ENCODE data around the gene SPRED3.

Gene SPRED3

GRCh38 chr19:38385804-38386257, 2.7 kb upstream of the SPRED3 start:
- no peaks in the 10 kb centered on the region for H3K9me3 ChIP-seq
- H3K27me3 ChIP-seq, result no peaks in the 10 kb centered on the region
- H3K36me3 ChIP-seq, result peaks cover 34 to 55% (median 36%) of the 10 kb centered on the region in 3 donors

DNA sequence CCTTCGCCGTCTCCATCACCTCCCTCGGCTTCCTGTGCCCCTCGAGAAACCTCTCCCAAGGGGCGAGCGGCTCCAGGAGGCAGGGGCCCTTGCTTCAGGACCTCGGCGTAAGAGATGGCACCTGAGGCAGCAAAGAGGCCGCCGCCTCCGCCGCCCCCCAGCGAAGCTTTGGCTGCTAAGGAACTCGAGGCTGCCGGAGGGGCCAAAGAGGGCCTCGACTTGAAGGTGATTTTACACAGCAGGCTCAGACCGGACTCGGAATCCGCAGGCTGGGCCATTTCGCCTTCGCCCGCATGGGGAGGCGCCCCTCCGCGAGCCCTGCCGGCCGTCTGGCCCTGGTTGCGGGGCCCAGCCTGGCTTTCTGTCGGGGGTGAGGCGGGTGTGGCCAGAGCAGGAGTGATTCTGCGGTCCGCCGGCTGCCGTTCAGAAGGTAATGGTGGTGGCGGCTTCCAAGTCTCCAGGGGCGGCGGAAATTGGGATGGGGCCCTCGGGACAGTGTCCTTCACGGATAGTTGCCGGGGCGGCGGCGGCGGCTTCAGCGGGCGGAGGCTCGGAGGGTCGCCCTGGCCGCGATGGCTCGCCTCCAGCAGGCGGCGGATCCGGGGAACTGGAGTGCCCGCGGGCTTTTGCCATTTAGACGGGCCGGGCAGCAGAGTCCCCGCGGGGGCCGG, 2.1 kb upstream of the SPRED3 start:
- peak overlapping the region in 1 of 2 donors; percentile 73 for H3K4me3 ChIP-seq
- no peaks in the 10 kb centered on the region for H3K27me3 ChIP-seq
- TF ChIP-seq, protein P1, sequence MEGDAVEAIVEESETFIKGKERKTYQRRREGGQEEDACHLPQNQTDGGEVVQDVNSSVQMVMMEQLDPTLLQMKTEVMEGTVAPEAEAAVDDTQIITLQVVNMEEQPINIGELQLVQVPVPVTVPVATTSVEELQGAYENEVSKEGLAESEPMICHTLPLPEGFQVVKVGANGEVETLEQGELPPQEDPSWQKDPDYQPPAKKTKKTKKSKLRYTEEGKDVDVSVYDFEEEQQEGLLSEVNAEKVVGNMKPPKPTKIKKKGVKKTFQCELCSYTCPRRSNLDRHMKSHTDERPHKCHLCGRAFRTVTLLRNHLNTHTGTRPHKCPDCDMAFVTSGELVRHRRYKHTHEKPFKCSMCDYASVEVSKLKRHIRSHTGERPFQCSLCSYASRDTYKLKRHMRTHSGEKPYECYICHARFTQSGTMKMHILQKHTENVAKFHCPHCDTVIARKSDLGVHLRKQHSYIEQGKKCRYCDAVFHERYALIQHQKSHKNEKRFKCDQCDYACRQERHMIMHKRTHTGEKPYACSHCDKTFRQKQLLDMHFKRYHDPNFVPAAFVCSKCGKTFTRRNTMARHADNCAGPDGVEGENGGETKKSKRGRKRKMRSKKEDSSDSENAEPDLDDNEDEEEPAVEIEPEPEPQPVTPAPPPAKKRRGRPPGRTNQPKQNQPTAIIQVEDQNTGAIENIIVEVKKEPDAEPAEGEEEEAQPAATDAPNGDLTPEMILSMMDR (IDR thresholded peaks at IDR 0.05), result no peak
- intact Hi-C loops (cut with DNase I; ENCODE audit: low total_unique reads), result loop anchor here (5.0 kb wide), 1 partner anchor 139 kb away; no protein-coding TSS in a partner anchor
- no peaks in the 10 kb centered on the region for H3K9me3 ChIP-seq
- H3K27ac ChIP-seq, result no peak overlapping the region
- peaks cover 5 to 45% (median 34%) of the 10 kb centered on the region in 4 donors for H3K4me1 ChIP-seq
- DNase-seq, result no peak
- peaks cover 28 to 49% (median 30%) of the 10 kb centered on the region in 3 donors for H3K36me3 ChIP-seq

More at GRCh38 chr19:38385804-38386257, 2.7 kb upstream of the SPRED3 start:
- Histone ChIP-seq H3K4me3 (no peak overlapping the region), H3K4me1 (peaks cover 5 to 45% (median 34%) of the 10 kb centered on the region in 4 donors), H3K27ac (no peak overlapping the region)
- TF ChIP-seq, protein P1 (IDR thresholded peaks at IDR 0.05), result no peak
- intact Hi-C loops (cut with DNase I; ENCODE audit: low total_unique reads), result loop anchor here (5.0 kb wide), 1 partner anchor 139 kb away; no protein-coding TSS in a partner anchor
- no peak for DNase-seq

- intact Hi-C loops (cut with DNase I; ENCODE audit: low total_unique reads), result loop anchor here (5.0 kb wide), 1 partner anchor 140 kb away; no protein-coding TSS in a partner anchor
- DNase-seq, result peak in 1 of 2 donors; percentile 49
Observed at GRCh38 chr19:38386971-38387549, 1.4 kb upstream of the SPRED3 start.

DNA sequence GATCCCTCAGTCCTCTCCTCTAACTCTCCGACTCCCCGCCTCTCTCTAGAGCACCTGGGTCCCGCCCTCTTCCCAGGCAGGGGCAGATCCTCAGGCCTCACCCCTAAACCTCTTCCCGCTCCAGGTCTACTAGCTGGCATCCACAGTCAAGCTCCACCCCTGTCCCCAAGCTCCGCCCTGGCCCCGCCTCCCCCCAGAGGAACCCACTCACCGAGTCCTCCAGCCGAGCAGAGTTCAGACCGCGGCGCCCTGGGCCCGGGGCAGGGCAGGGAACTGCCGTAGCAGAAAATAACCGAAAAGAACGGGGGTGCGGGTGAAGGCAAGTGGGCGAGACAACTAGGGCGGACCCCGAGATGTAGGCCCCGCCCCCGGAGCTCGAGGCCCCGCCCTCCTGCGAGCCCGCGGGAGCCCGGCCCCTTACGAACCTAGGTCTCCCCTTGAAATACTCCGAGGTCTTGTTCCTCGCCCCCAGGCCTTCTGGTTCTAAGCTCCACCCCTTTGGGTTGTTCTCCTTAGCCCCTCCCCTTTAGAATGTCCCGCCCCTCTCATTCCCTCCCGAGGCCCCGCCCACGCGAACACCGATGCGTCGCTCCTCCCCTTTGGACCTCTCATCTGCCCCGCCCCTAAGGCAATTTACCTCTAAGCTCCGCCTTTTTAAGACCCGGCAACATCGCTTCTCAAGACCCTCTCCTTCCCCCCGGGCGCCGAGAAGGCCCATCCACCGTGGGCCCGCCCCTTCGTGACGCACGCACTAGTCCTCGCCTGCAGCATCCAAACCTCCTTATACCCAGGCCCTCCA, 748 bp upstream of the SPRED3 start, which contains the start of gene GGN:
Gene GGN, minus strand, starts transcription at position 485 of the 799 bp plus-strand sequence. CDS start 773 bp downstream, outside the sequence.
- peak; percentile 80 to 90 for DNase-seq
- Histone ChIP-seq H3K4me1 (peaks cover 5 to 45% (median 34%) of the 10 kb centered on the region in 4 donors), H3K9me3 (no peaks in the 10 kb centered on the region), H3K27me3 (no peaks in the 10 kb centered on the region), H3K27ac (peak within 1 kb of the TSS; percentile 84 to 86), H3K4me3 (peak within 1 kb of the TSS; percentile 54 to 73), H3K36me3 (peaks cover 14 to 35% (median 17%) of the 10 kb centered on the region in 3 donors)
- TF ChIP-seq, protein P1 (IDR thresholded peaks at IDR 0.05), result no peak
- intact Hi-C loops (cut with DNase I; ENCODE audit: low total_unique reads), result loop anchor here (2.0 to 5.0 kb wide), 2 partner anchors 15 to 140 kb away; partner anchors contain the start of gene FAM98C

More at GRCh38 chr19:38386971-38387549, 1.4 kb upstream of the SPRED3 start:
- Histone ChIP-seq H3K4me1 (peaks cover 5 to 45% (median 34%) of the 10 kb centered on the region in 4 donors), H3K36me3 (peaks cover 21 to 42% (median 24%) of the 10 kb centered on the region in 3 donors), H3K4me3 (peak overlapping the region; percentile 54 to 73), H3K9me3 (no peaks in the 10 kb centered on the region), H3K27ac (peak overlapping the region; percentile 84 to 86), H3K27me3 (no peaks in the 10 kb centered on the region)
- TF ChIP-seq, protein P1 (IDR thresholded peaks at IDR 0.05), result no peak
